Tibial nerve (tissue), 4 donors: ENCODE measurements around the gene KANK2. TPM values are rescaled to one million over a fixed set of nuclear protein-coding genes. Genes with fewer than 3 reads are reported as not detected.
"Not testable (repeated sequence)": the region's sequence is repeated elsewhere in the genome, so short reads cannot be mapped to it uniquely, and the experiment has no call there.

Experiments
- DNase-seq, 2 donors: peaks; one replicate each; pipeline ENCODE4 v3.0.0-alpha.2; 2019; ENCODE audit warnings: low spot score in 2 of 2
- H3K27ac ChIP-seq, 4 donors: fragments of 200-600 bp; sonication (generic) in 3 of 4; one replicate each; pipeline ENCODE4 v1.5.1; 2017 to 2019; ENCODE audit warnings: mild to moderate bottlenecking in 1 of 4
- H3K27me3 ChIP-seq, 2 donors: fragments of 200-600 bp; sonication (generic) in 1 of 2; one replicate each; pipeline versions ENCODE4 v1.5.1 to v1.6.0; 2017 to 2019
- H3K36me3 ChIP-seq, 3 donors: fragments of 200-600 bp; sonication (generic); one replicate each; pipeline ENCODE4 v1.5.1; 2018 to 2019
- H3K4me1 ChIP-seq, 4 donors: fragments of 200-600 bp; sonication (generic) in 3 of 4; one replicate each; pipeline ENCODE4 v1.5.1; 2017 to 2019
- H3K4me3 ChIP-seq, 4 donors: fragments of 200-600 bp; sonication (generic) in 3 of 4; one replicate each; pipeline ENCODE4 v1.5.1; 2017 to 2019; ENCODE audit warnings: mild to moderate bottlenecking in 1 of 4, moderate library complexity in 1 of 4
- H3K9me3 ChIP-seq, 4 donors: fragments of 200-600 bp; sonication (generic) in 3 of 4; one replicate each; pipeline ENCODE4 v1.5.1; 2017 to 2019
- EP300 ChIP-seq, 2 donors: sonication (generic); formaldehyde crosslinking; IDR thresholded peaks; one replicate each; pipeline ENCODE4 v1.6.1; 2017; ENCODE audit warnings: antibody characterized with exemption in 2 of 2, mild to moderate bottlenecking in 1 of 2
- POLR2A ChIP-seq, 2 donors: fragments of 450-650 bp; IDR thresholded peaks; one replicate each; pipeline ENCODE4 v1.6.1; 2017; ENCODE audit warnings: antibody characterized with exemption in 2 of 2, mild to moderate bottlenecking in 2 of 2, moderate library complexity in 2 of 2
- WGBS, 2 donors: methylation state at CpG; one replicate each; pipeline ENCODE4 v1.1.5; 2018; 5-methylcytosine and 5-hydroxymethylcytosine counted together
- total RNA-seq, 4 donors: library from RNA; depleted of rRNA; stranded (reverse); fragments of >200 nt; gene quantifications; one replicate each; pipeline ENCODE4 v1.1.0, GENCODE V29; 2016
- TF ChIP-seq, protein P1 (sequence below), 5 experiments: fragments of 200-600 bp in 3 of 5; fragments of 450-650 bp in 2 of 5; sonication (generic) in 3 of 5; IDR thresholded peaks; one replicate each; pipeline ENCODE4 v1.5.1; 2016 to 2019; ENCODE audit warnings: antibody characterized with exemption in 5 of 5, mild to moderate bottlenecking in 3 of 5, moderate library complexity in 2 of 5

Gene KANK2
- total RNA-seq, 4 donors from 2014 or later = 355 to 752 (median 582) TPM

DNA sequence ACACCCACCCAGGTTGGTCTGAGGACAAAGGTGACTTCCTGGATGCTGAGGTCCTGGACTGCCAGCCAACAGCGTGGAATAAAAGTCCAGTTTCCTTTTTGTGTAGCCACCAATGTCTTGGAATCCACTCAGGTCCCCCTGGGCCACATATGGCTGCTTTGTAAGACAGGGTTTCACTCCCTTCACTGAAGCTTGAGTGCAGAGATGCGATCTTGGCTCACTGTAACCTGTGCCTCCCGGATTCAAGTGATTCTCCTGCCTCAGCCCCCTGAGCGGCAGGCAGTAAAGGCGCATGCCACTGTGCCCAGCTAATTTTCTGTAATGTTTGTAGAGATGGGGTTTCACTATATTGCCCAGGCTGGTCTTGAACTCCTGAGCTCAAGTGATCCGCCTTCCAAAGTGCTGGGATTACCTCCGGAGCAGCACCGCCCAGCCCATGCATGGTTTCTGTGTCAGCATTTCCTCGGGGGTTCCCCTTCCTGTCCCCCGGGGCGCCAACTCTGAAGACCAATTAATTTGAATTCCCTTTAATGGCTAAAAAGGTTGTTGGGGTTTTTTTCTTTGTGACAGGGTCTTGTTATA, 17.5 kb downstream of the KANK2 start:
- 53 to 59% methylated on average over 11 of the region's 11 CpGs for WGBS, 2 donors
- Histone ChIP-seq H3K27ac (peak overlapping the region; percentile 24 to 75 (median 48)), H3K9me3 (peaks cover 0 to 2% (median 0%) of the 10 kb centered on the region in 4 donors), H3K27me3 (no peaks in the 10 kb centered on the region), H3K4me1 (peaks cover 0 to 55% (median 16%) of the 10 kb centered on the region in 4 donors), H3K36me3 (peaks cover 0 to 73% (median 0%) of the 10 kb centered on the region in 3 donors), H3K4me3 (no peak overlapping the region)
- no peak for TF ChIP-seq POLR2A (IDR thresholded peaks at IDR 0.05)
- no peak for TF ChIP-seq EP300 (IDR thresholded peaks at IDR 0.05)
- TF ChIP-seq, protein P1, sequence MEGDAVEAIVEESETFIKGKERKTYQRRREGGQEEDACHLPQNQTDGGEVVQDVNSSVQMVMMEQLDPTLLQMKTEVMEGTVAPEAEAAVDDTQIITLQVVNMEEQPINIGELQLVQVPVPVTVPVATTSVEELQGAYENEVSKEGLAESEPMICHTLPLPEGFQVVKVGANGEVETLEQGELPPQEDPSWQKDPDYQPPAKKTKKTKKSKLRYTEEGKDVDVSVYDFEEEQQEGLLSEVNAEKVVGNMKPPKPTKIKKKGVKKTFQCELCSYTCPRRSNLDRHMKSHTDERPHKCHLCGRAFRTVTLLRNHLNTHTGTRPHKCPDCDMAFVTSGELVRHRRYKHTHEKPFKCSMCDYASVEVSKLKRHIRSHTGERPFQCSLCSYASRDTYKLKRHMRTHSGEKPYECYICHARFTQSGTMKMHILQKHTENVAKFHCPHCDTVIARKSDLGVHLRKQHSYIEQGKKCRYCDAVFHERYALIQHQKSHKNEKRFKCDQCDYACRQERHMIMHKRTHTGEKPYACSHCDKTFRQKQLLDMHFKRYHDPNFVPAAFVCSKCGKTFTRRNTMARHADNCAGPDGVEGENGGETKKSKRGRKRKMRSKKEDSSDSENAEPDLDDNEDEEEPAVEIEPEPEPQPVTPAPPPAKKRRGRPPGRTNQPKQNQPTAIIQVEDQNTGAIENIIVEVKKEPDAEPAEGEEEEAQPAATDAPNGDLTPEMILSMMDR (IDR thresholded peaks at IDR 0.05) = no peak
- DNase-seq = no peak

DNA sequence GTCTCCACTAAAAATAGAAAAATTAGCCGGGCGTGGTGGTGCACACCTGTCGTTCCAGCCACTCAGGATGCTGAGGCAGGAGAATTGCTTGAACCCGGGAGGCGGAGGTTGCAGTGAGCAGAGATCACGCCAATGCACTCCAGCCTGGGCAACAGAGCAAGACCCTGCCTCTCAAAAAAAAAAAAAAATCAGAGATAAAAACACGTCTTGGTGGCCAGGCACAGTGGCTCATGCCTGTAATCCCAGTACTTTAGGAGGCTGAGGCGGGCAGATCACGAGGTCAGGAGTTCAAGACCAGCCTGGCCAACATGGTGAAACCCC, 18.2 kb downstream of the KANK2 start:
- peak overlapping the region in 2 of 4 donors; percentile 72 to 75 for H3K27ac ChIP-seq
- H3K27me3 ChIP-seq = not testable (repeated sequence)
- peaks cover 0 to 78% (median 4%) of the 10 kb centered on the region in 3 donors for H3K36me3 ChIP-seq

DNA sequence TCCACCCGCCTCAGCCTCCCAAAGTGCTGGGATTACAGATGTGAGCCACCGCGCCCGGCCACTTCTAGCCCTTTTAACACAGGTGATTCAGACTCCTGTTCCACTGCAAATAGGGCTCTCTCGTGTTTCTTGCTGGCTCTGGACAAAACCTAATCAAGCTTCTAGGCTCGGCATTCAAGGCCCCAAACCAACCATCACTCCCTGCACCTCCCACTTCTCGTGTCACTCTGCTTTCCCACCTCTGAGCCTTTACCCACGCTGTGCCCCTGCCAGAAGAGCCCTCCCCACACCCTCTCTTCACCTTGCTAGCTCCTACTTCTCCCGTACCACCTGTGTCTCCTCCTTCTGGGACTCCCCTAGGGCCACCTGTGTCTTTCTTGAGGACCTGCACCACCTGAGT, 19.8 kb downstream of the KANK2 start:
- 89 to 91% methylated on average over 9 of the region's 9 CpGs for WGBS, 2 donors
- peaks cover 0 to 43% (median 16%) of the 10 kb centered on the region in 4 donors for H3K4me1 ChIP-seq

More for the DNA sequence above, 18.2 kb downstream of the KANK2 start:
- peaks cover 0 to 48% (median 16%) of the 10 kb centered on the region in 4 donors for H3K4me1 ChIP-seq
- H3K4me3 ChIP-seq, DNase-seq, H3K9me3 ChIP-seq: not testable (repeated sequence)
- 81 to 82% methylated on average over 9 of the region's 9 CpGs for WGBS, 2 donors

DNA sequence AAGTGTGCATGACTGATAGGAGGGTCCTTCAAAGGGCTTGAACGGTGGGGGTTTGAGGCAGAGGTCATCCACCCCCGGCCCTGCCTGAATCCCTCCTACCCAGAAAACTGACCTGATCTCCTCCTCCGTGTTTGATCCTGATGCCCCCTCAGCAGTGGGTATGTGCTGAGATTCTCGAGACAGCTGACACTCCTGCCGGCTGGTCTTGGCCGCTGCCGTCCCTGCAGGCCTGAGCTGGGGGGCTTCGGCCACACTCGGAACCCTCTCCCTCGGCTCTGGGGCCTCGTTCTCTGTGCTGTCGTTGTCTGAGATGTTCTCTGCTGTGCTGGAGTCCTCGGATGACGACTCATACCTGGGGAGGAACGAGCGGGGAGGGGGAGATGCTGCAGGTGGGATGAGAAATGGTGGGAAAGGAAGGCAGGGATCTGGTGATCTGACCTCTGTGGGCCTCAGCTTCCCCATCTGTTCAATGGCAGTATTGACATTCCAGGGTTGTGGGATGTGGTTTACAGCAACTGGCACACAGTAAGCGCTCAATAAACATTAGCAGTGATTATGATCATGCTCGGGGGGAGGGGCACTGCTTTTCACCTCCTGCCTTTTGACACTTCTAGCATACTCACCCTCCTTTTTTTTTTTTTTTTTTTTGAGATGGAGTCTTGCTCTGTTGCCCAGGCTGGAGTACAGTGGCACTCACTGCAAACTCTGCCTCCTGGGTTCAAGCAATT, 20.7 kb downstream of the KANK2 start:
- H3K4me1 ChIP-seq = peaks cover 0 to 34% (median 16%) of the 10 kb centered on the region in 4 donors
- DNase-seq = no peak
- no peak overlapping the region for H3K4me3 ChIP-seq
- H3K9me3 ChIP-seq = no peaks in the 10 kb centered on the region
- H3K27me3 ChIP-seq = no peaks in the 10 kb centered on the region
- TF ChIP-seq POLR2A (IDR thresholded peaks at IDR 0.05) (no peak), EP300 (IDR thresholded peaks at IDR 0.05) (no peak)
- TF ChIP-seq, protein P1 (IDR thresholded peaks at IDR 0.05) = no peak
- WGBS, 2 donors = 88 to 94% methylated on average over 14 to 18 of the region's 18 CpGs
- peaks cover 0 to 82% (median 7%) of the 10 kb centered on the region in 3 donors for H3K36me3 ChIP-seq
- H3K27ac ChIP-seq = no peak overlapping the region

More for the DNA sequence above, 19.8 kb downstream of the KANK2 start:
- H3K27ac ChIP-seq = peak overlapping the region in 2 of 4 donors; percentile 72 to 75
- no peaks in the 10 kb centered on the region for H3K9me3 ChIP-seq
- no peak overlapping the region for H3K4me3 ChIP-seq
- TF ChIP-seq EP300 (IDR thresholded peaks at IDR 0.05) (no peak), POLR2A (IDR thresholded peaks at IDR 0.05) (no peak)
- TF ChIP-seq, protein P1 (IDR thresholded peaks at IDR 0.05) = no peak
- H3K36me3 ChIP-seq = peaks cover 0 to 80% (median 7%) of the 10 kb centered on the region in 3 donors
- no peak for DNase-seq
- H3K27me3 ChIP-seq = no peaks in the 10 kb centered on the region

DNA sequence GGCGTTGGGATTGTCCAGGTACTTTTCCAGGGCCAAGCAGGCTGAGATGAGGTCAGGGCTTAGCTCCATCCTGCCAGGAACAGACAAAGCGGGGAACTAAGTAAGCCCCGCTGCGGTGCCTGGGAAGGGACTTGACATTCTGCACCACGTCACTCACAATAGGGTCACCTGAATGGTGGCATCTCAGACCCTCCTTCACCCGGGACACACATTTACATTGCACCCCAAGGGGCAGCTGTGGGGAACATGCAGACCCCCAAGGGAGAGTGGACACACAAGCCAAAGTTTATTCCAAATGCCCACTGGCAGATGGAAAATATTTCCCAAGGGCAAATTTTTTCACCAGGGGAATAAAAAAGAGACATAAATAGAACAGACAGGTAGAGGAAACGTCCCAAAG, 21.4 kb downstream of the KANK2 start:
- no peak for DNase-seq

More for the DNA sequence above, 21.4 kb downstream of the KANK2 start:
- no peak for TF ChIP-seq EP300 (IDR thresholded peaks at IDR 0.05)
- TF ChIP-seq, protein P1 (IDR thresholded peaks at IDR 0.05) = no peak
- no peak for TF ChIP-seq POLR2A (IDR thresholded peaks at IDR 0.05)
- no peak overlapping the region for H3K4me3 ChIP-seq
- H3K36me3 ChIP-seq = peaks cover 0 to 86% (median 10%) of the 10 kb centered on the region in 3 donors
- H3K4me1 ChIP-seq = peaks cover 0 to 27% (median 14%) of the 10 kb centered on the region in 4 donors
- WGBS, 2 donors = 87 to 88% methylated on average over 7 of the region's 7 CpGs
- no peaks in the 10 kb centered on the region for H3K27me3 ChIP-seq
- no peaks in the 10 kb centered on the region for H3K9me3 ChIP-seq
- H3K27ac ChIP-seq = no peak overlapping the region
